PC-3 (cell line): ENCODE results near the gene PPP1R36. TPM values are rescaled to one million over a fixed set of nuclear protein-coding genes. Genes with fewer than 3 reads are reported as not detected.

ENCODE experiments used
- ATAC-seq: fragments of 200-7000 bp; cut with Tn5 transposase; 2 replicates; pipeline ENCODE4 v1.9.1; 2020; ENCODE audit warnings: mild to moderate bottlenecking, moderate library complexity
- BruUV-seq: library from RNA; stranded (reverse); fragments of 400-500 nt; replicated peaks from 2 replicates; lab custom pipeline; 2021; lab: Mats Ljungman, UMichigan
- CTCF ChIA-PET: fragments of 300-600 bp; sonication (Branson Sonifier 250); formaldehyde crosslinking; loops from one replicate; lab custom pipeline; 2022; ENCODE audit warnings: antibody characterized with exemption; lab: Charles Lee
- POLR2A ChIA-PET: fragments of 300-600 bp; sonication (Branson Sonifier 250); formaldehyde crosslinking; loops from one replicate; lab custom pipeline; 2022; ENCODE audit warnings: antibody characterized with exemption; ENCODE audit not compliant: unreplicated experiment; lab: Charles Lee
- DNase-seq: peaks from one replicate; pipeline ENCODE4 v3.0.0-alpha.2; 2015
- H2AFZ ChIP-seq: fragments of 300-600 bp; sonication (generic); 2 replicates; pipeline ENCODE4 v1.6.0; 2016; ENCODE audit warnings: antibody characterized with exemption, low read length
- H3F3A ChIP-seq: fragments of 300-600 bp; sonication (generic); one replicate; pipeline ENCODE4 v1.6.0; 2017; ENCODE audit warnings: antibody characterized with exemption, low read length, control low read depth, mild to moderate bottlenecking; ENCODE audit not compliant: unreplicated experiment
- H3K27ac ChIP-seq: fragments of 300-600 bp; sonication (generic); 2 replicates; pipeline ENCODE4 v1.5.1; 2016; ENCODE audit warnings: mild to moderate bottlenecking, low read length
- H3K27me3 ChIP-seq: fragments of 300-600 bp; sonication (generic); 2 replicates; pipeline ENCODE4 v1.6.1; 2016; ENCODE audit warnings: low read length, mixed read lengths
- H3K36me3 ChIP-seq: fragments of 300-600 bp; sonication (generic); 2 replicates; pipeline ENCODE4 v1.6.1; 2016; ENCODE audit warnings: low read depth, mixed run types, low read length, mixed read lengths
- H3K4me1 ChIP-seq: fragments of 300-600 bp; sonication (generic); 2 replicates; pipeline ENCODE4 v1.5.1; 2016; ENCODE audit warnings: low read length; ENCODE audit not compliant: insufficient read depth
- H3K4me2 ChIP-seq: fragments of 300-600 bp; sonication (generic); 2 replicates; pipeline ENCODE4 v1.6.0; 2016; ENCODE audit warnings: low read length
- H3K4me3 ChIP-seq: fragments of 300-600 bp; sonication (generic); 2 replicates; pipeline ENCODE4 v1.5.1; 2016; ENCODE audit warnings: mild to moderate bottlenecking, low read length, mixed read lengths
- H3K79me2 ChIP-seq: fragments of 300-600 bp; sonication (generic); 2 replicates; pipeline ENCODE4 v1.6.1; 2017; ENCODE audit warnings: low read length, mixed read lengths
- H3K9ac ChIP-seq: fragments of 300-600 bp; sonication (generic); 2 replicates; pipeline ENCODE4 v1.6.0; 2016; ENCODE audit warnings: mild to moderate bottlenecking, low read length
- H3K9me2 ChIP-seq: fragments of 300-600 bp; sonication (generic); replicated peaks from 2 replicates; pipeline ENCODE4 v1.6.1; 2016; ENCODE audit warnings: mixed run types, low read length, mixed read lengths
- H3K9me3 ChIP-seq: fragments of 300-600 bp; sonication (generic); 2 replicates; pipeline ENCODE4 v1.6.1; 2016; ENCODE audit warnings: low read length, mixed read lengths
- H4K20me1 ChIP-seq: fragments of 300-600 bp; sonication (generic); 2 replicates; pipeline ENCODE4 v1.6.1; 2016; ENCODE audit warnings: low read length, mixed read lengths
- EZH2 ChIP-seq: fragments of 300-600 bp; sonication (generic); IDR thresholded peaks from one replicate; pipeline ENCODE4 v1.6.1; 2017; ENCODE audit warnings: antibody characterized with exemption, mild to moderate bottlenecking, low read length; ENCODE audit not compliant: unreplicated experiment
- EZH2phosphoT487 ChIP-seq: fragments of 300-600 bp; sonication (generic); IDR thresholded peaks from 2 replicates; pipeline ENCODE4 v1.6.1; 2018; ENCODE audit warnings: mild to moderate bottlenecking, antibody characterized with exemption, low read length, borderline replicate concordance
- intact Hi-C: fragments of 100-400 bp; cut with micrococcal nuclease; formaldehyde crosslinking; loops from 2 replicates; pipeline ENCODE4 v1.9.0; 2023
- total RNA-seq: library from RNA; depleted of rRNA; stranded (reverse); fragments of >200 nt; gene quantifications from 2 replicates; pipeline ENCODE4 v1.2.3, GENCODE V29; 2014
- TF ChIP-seq, protein P1 (sequence below): fragments of 300-600 bp; sonication (generic); conservative IDR thresholded peaks from 2 replicates; pipeline ENCODE4 v1.5.1; 2017; ENCODE audit warnings: antibody characterized with exemption, low read depth, mild to moderate bottlenecking, low read length

PPP1R36 gene
- total RNA-seq, 1 experiment from 2014 or later, result 0.26 TPM

DNA sequence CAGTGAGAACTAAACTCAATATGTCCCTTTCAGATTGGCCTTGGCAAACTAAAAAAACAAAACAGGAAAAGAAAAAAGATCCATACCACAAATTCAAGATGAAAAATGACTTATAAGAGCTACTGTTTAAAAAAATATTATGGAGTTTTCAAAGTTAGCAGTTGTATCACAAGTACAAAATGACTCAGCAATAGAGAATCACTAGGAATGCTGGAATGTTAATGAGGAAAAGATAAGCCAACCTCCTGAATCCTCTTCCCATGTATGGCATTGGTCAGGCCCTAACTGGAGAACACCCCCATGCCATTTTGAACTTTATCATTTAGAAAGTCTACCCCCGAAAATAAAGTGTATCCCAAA lies 62.2 kb downstream of the PPP1R36 start:
- ChIA-PET CTCF (interaction anchor here (0.9 to 1.2 kb wide), 2 partner anchors 17 to 25 kb away, joined by 3 to 5 read pairs; no protein-coding TSS in a partner anchor), POLR2A (interaction anchor here (1.0 kb wide), 1 partner anchor 17 kb away, joined by 4 read pairs; no protein-coding TSS in a partner anchor)
- H3K4me1 ChIP-seq, result peaks cover 30% of the 10 kb centered on the region
- BruUV-seq, result no TSS peak
- H4K20me1 ChIP-seq, result no peaks in the 10 kb centered on the region
- no peak for TF ChIP-seq EZH2
- no peak for TF ChIP-seq EZH2phosphoT487
- peak; percentile 53 for DNase-seq
- H3K36me3 ChIP-seq, result no peaks in the 10 kb centered on the region
- H3K27ac ChIP-seq, result peak overlapping the region; percentile 43
- H3K4me3 ChIP-seq, result no peak overlapping the region
- no peaks in the 10 kb centered on the region for H3K9me3 ChIP-seq
- no peaks in the 10 kb centered on the region for H3F3A ChIP-seq
- no peak overlapping the region for H3K9ac ChIP-seq
- no peaks in the 10 kb centered on the region for H3K9me2 ChIP-seq
- no peaks in the 10 kb centered on the region for H3K27me3 ChIP-seq
- H3K4me2 ChIP-seq, result peak overlapping the region; percentile 26
- ATAC-seq, result peak; percentile 57
- H3K79me2 ChIP-seq, result no peaks in the 10 kb centered on the region
- H2AFZ ChIP-seq, result peak overlapping the region; percentile 28
- intact Hi-C loops, result loop anchor here (5.0 kb wide), 1 partner anchor 110 kb away; the partner anchor contains the start of genes ZBTB1 and ZBTB25

DNA sequence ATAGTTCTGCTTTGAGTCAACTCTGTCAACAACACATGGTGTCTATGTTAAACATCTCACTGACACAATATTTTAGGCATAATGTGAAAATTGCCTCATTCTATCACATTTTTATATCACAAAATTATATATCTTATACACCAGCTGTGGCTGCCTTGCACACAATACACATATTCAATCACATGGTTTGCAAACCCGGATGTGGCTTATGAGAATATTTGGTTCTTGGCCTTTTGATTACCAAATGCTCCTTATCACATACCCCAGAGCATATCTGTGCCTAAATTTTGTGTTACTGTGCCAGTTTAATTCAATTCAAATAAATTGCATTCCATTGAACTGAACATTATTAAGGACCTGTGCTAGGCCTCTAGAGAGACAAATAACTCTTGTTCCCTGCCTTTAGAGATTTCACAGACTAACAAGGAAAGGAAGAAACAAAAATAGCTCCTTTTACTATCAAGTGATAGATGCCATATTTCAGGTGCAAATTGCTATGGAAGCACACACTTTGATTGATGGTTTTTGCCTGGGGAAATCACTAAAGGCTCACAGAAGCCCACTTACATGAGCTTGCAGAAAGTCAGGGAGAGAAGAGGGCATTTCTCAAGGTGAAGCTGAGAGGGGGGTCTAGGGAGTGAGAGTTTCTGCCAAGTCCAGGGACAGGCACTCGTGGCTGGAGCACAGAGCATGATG lies 63.4 kb downstream of the PPP1R36 start:
- H3K4me2 ChIP-seq, result no peak overlapping the region
- no peaks in the 10 kb centered on the region for H3K27me3 ChIP-seq
- intact Hi-C loops, result loop anchor here (5.0 kb wide), 1 partner anchor 111 kb away; the partner anchor contains the start of genes ZBTB1 and ZBTB25
- no peaks in the 10 kb centered on the region for H3F3A ChIP-seq
- no peaks in the 10 kb centered on the region for H3K9me2 ChIP-seq
- no peaks in the 10 kb centered on the region for H3K79me2 ChIP-seq
- BruUV-seq, result no TSS peak
- no peak overlapping the region for H3K4me3 ChIP-seq
- H4K20me1 ChIP-seq, result no peaks in the 10 kb centered on the region
- H3K4me1 ChIP-seq, result peaks cover 30% of the 10 kb centered on the region
- no peaks in the 10 kb centered on the region for H3K9me3 ChIP-seq
- no peak for DNase-seq
- H3K9ac ChIP-seq, result no peak overlapping the region
- CTCF ChIA-PET, result no interaction called here
- H3K36me3 ChIP-seq, result no peaks in the 10 kb centered on the region
- no peak overlapping the region for H2AFZ ChIP-seq
- POLR2A ChIA-PET, result no interaction called here
- TF ChIP-seq, protein P1, sequence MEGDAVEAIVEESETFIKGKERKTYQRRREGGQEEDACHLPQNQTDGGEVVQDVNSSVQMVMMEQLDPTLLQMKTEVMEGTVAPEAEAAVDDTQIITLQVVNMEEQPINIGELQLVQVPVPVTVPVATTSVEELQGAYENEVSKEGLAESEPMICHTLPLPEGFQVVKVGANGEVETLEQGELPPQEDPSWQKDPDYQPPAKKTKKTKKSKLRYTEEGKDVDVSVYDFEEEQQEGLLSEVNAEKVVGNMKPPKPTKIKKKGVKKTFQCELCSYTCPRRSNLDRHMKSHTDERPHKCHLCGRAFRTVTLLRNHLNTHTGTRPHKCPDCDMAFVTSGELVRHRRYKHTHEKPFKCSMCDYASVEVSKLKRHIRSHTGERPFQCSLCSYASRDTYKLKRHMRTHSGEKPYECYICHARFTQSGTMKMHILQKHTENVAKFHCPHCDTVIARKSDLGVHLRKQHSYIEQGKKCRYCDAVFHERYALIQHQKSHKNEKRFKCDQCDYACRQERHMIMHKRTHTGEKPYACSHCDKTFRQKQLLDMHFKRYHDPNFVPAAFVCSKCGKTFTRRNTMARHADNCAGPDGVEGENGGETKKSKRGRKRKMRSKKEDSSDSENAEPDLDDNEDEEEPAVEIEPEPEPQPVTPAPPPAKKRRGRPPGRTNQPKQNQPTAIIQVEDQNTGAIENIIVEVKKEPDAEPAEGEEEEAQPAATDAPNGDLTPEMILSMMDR, result no peak
- TF ChIP-seq EZH2, result no peak
- no peak for TF ChIP-seq EZH2phosphoT487
- ATAC-seq, result no peak
- H3K27ac ChIP-seq, result no peak overlapping the region

DNA sequence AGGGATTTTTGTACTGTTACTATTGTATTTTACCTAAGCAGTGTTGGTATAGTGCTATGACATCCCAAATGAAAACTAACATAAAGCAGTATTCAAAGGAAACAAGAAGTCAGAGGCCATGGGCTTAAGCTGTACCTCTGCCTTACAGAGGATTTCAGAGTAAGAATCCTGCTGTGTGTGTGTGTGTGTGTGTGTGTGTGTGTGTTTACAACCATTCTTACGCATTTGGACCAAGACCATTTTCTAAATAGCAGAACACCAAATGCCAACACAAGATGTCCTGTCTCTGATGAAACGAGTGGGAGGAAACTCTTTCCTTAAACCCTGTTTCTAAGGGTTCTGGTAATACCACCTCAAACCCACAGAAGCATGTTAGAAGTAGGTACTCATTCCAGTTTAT lies 64.4 kb downstream of the PPP1R36 start:
- Histone ChIP-seq H3K9me2 (no peaks in the 10 kb centered on the region), H3K9me3 (no peaks in the 10 kb centered on the region), H3K4me1 (peaks cover 32% of the 10 kb centered on the region), H3K36me3 (no peaks in the 10 kb centered on the region), H3K79me2 (no peaks in the 10 kb centered on the region), H2AFZ (no peak overlapping the region), H3K27me3 (no peaks in the 10 kb centered on the region), H4K20me1 (no peaks in the 10 kb centered on the region), H3K27ac (no peak overlapping the region), H3K9ac (no peak overlapping the region), H3K4me3 (no peak overlapping the region), H3F3A (no peaks in the 10 kb centered on the region), H3K4me2 (no peak overlapping the region)
- TF ChIP-seq, protein P1, result no peak
- no TSS peak for BruUV-seq
- DNase-seq, result no peak
- ChIA-PET POLR2A (interaction anchor here (0.6 to 0.7 kb wide), 2 partner anchors 30 to 45 kb away, joined by 3 to 4 read pairs; no protein-coding TSS in a partner anchor), CTCF (no interaction called here)
- ATAC-seq, result no peak
- intact Hi-C loops, result loop anchor here (5.0 kb wide), 1 partner anchor 112 kb away; the partner anchor contains the start of genes ZBTB1 and ZBTB25
